Measurements from ENCODE around the gene ETS2. TPM values are rescaled to one million over a fixed set of nuclear protein-coding genes. Genes with fewer than 3 reads are reported as not detected.

ETS2 gene
- total RNA-seq, 1 donor from 2014 or later: 113 TPM

- intact Hi-C loops (cut with DNase I): no loop called here
- DNase-seq (ENCODE audit: low spot score in 2 of 2): no peak
These were observed 33.0 kb downstream of the ETS2 start for GRCh38 chr21:38838598-38839327.

GRCh38 chr21:38839328-38840286, 33.9 kb downstream of the ETS2 start:
- TF ChIP-seq, protein P1, sequence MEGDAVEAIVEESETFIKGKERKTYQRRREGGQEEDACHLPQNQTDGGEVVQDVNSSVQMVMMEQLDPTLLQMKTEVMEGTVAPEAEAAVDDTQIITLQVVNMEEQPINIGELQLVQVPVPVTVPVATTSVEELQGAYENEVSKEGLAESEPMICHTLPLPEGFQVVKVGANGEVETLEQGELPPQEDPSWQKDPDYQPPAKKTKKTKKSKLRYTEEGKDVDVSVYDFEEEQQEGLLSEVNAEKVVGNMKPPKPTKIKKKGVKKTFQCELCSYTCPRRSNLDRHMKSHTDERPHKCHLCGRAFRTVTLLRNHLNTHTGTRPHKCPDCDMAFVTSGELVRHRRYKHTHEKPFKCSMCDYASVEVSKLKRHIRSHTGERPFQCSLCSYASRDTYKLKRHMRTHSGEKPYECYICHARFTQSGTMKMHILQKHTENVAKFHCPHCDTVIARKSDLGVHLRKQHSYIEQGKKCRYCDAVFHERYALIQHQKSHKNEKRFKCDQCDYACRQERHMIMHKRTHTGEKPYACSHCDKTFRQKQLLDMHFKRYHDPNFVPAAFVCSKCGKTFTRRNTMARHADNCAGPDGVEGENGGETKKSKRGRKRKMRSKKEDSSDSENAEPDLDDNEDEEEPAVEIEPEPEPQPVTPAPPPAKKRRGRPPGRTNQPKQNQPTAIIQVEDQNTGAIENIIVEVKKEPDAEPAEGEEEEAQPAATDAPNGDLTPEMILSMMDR (IDR thresholded peaks at IDR 0.05): no peak
- Histone ChIP-seq H3K4me1 (peaks cover 0 to 6% of the 10 kb centered on the region in 2 donors), H3K36me3 (no peaks in the 10 kb centered on the region), H3K27ac (no peak overlapping the region), H3K4me3 (no peak overlapping the region), H3K27me3 (no peaks in the 10 kb centered on the region), H3K9me3 (no peaks in the 10 kb centered on the region)
- DNase-seq (ENCODE audit: low spot score in 2 of 2): no peak
- intact Hi-C loops (cut with DNase I): no loop called here

More at GRCh38 chr21:38838598-38839327, 33.0 kb downstream of the ETS2 start:
- Histone ChIP-seq H3K9me3 (no peaks in the 10 kb centered on the region), H3K27me3 (no peaks in the 10 kb centered on the region), H3K27ac (no peak overlapping the region), H3K4me3 (no peak overlapping the region), H3K36me3 (no peaks in the 10 kb centered on the region), H3K4me1 (peaks cover 0 to 6% of the 10 kb centered on the region in 2 donors)
- TF ChIP-seq, protein P1 (IDR thresholded peaks at IDR 0.05): no peak

- TF ChIP-seq, protein P1 (IDR thresholded peaks at IDR 0.05): no peak
- Histone ChIP-seq H3K4me1 (peaks cover 0 to 6% of the 10 kb centered on the region in 2 donors), H3K9me3 (no peaks in the 10 kb centered on the region), H3K36me3 (no peaks in the 10 kb centered on the region), H3K27me3 (no peaks in the 10 kb centered on the region), H3K27ac (no peak overlapping the region), H3K4me3 (no peak overlapping the region)
- no peak for DNase-seq (ENCODE audit: low spot score in 2 of 2)
- intact Hi-C loops (cut with DNase I): no loop called here
These were observed 34.9 kb downstream of the ETS2 start for GRCh38 chr21:38840456-38841300.

DNA sequence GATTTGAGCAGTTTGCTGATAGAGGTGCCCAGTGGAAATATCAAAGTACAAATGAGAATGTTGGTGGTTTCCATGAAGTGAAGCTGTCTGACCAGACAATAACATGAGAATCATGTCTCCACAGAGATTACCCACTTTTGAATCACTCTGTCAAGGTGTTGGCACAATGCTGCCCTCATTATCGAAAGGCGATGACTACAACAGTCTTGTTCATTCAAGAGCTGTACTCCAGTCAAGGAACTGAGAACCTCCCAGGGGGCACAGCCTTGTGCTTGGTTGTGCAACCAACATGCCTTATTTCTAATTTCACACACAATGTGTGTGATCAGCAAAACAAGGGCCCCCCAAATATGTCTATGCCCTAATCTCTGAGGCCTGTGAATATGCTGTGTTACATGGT, 35.7 kb downstream of the ETS2 start:
- TF ChIP-seq, protein P1 (IDR thresholded peaks at IDR 0.05): no peak
- DNase-seq (ENCODE audit: low spot score in 2 of 2): no peak
- Histone ChIP-seq H3K4me1 (peaks cover 0 to 6% of the 10 kb centered on the region in 2 donors), H3K27ac (no peak overlapping the region), H3K36me3 (no peaks in the 10 kb centered on the region), H3K4me3 (no peak overlapping the region), H3K9me3 (no peaks in the 10 kb centered on the region), H3K27me3 (no peaks in the 10 kb centered on the region)
- intact Hi-C loops (cut with DNase I): no loop called here

- no peaks in the 10 kb centered on the region for H3K9me3 ChIP-seq
These were observed 36.4 kb downstream of the ETS2 start for GRCh38 chr21:38842079-38842478.

More at GRCh38 chr21:38842079-38842478, 36.4 kb downstream of the ETS2 start:
- Histone ChIP-seq H3K36me3 (no peaks in the 10 kb centered on the region), H3K4me1 (peaks cover 0 to 6% of the 10 kb centered on the region in 2 donors), H3K27ac (no peak overlapping the region), H3K27me3 (no peaks in the 10 kb centered on the region), H3K4me3 (no peak overlapping the region)
- DNase-seq (ENCODE audit: low spot score in 2 of 2): no peak
- intact Hi-C loops (cut with DNase I): no loop called here
- TF ChIP-seq, protein P1 (IDR thresholded peaks at IDR 0.05): no peak
